Bronchial epithelial cell (primary cell): ENCODE data around the gene PRMT3. TPM values are rescaled to one million over a fixed set of nuclear protein-coding genes. Genes with fewer than 3 reads are reported as not detected.
"Not testable (repeated sequence)": the region's sequence is repeated elsewhere in the genome, so short reads cannot be mapped to it uniquely, and the experiment has no call there.

Experiments
- DNase-seq: peaks from one replicate; pipeline ENCODE4 v3.0.0-alpha.2; 2010; ENCODE audit warnings: low read depth
- FAIRE-seq: peaks from 2 replicates; lab custom pipeline; 2011; peaks lifted over from hg19 to GRCh38; lab: Jason Lieb, UNC
- H3K27me3 ChIP-seq: 2 replicates; pipeline ENCODE4 v1.5.1; 2011; ENCODE audit warnings: low read length; ENCODE audit not compliant: control insufficient read depth, insufficient read depth
- H3K36me3 ChIP-seq: 2 replicates; pipeline ENCODE4 v1.5.1; 2011; ENCODE audit warnings: low read length; ENCODE audit not compliant: control insufficient read depth, insufficient read depth
- H3K4me3 ChIP-seq: 2 replicates; pipeline ENCODE4 v1.5.1; 2011; ENCODE audit warnings: mild to moderate bottlenecking, low read depth, low read length, control low read depth
- CTCF ChIP-seq: IDR thresholded peaks from 2 replicates; pipeline ENCODE4 v1.5.1; 2011; ENCODE audit warnings: mild to moderate bottlenecking, moderate library complexity, low read length, control low read depth, inconsistent platforms; ENCODE audit not compliant: insufficient read depth, severe bottlenecking
- total RNA-seq: library from RNA; depleted of rRNA; stranded (reverse); fragments of >200 nt; gene quantifications from 2 replicates; pipeline ENCODE4 v1.2.1, GENCODE V29; 2014

PRMT3 gene
- total RNA-seq, 1 donor from 2014 or later: 26.9 TPM

GRCh38 chr11:20477418-20478090 lies 90.0 kb downstream of the PRMT3 start:
- DNase-seq (peak; percentile 69), FAIRE-seq (no peak)
- no peak for TF ChIP-seq CTCF
- Histone ChIP-seq H3K36me3 (no peaks in the 10 kb centered on the region), H3K27me3 (no peaks in the 10 kb centered on the region), H3K4me3 (no peak overlapping the region)

GRCh38 chr11:20479513-20479912 lies 92.0 kb downstream of the PRMT3 start:
- H3K27me3 ChIP-seq: no peaks in the 10 kb centered on the region
- TF ChIP-seq CTCF: no peak
- H3K36me3 ChIP-seq: no peaks in the 10 kb centered on the region
- no peak for DNase-seq
- FAIRE-seq: no peak
- H3K4me3 ChIP-seq: no peak overlapping the region

- DNase-seq (peak; percentile 95), FAIRE-seq (no peak)
- Histone ChIP-seq H3K4me3 (no peak overlapping the region), H3K36me3 (no peaks in the 10 kb centered on the region), H3K27me3 (no peaks in the 10 kb centered on the region)
- TF ChIP-seq CTCF: no peak
Observed at GRCh38 chr11:20483931-20484330, 96.4 kb downstream of the PRMT3 start.

GRCh38 chr11:20484416-20484815 lies 96.9 kb downstream of the PRMT3 start:
- H3K36me3 ChIP-seq, FAIRE-seq, H3K27me3 ChIP-seq, DNase-seq, H3K4me3 ChIP-seq: not testable (repeated sequence)

GRCh38 chr11:20488352-20488751 lies 100.8 kb downstream of the PRMT3 start:
- DNase-seq (no peak), FAIRE-seq (no peak)
- H3K4me3 ChIP-seq: no peak overlapping the region
- no peaks in the 10 kb centered on the region for H3K27me3 ChIP-seq
- no peaks in the 10 kb centered on the region for H3K36me3 ChIP-seq
- TF ChIP-seq CTCF: no peak

- DNase-seq (no peak), FAIRE-seq (no peak)
- TF ChIP-seq CTCF: no peak
Observed at GRCh38 chr11:20489948-20490347, 102.4 kb downstream of the PRMT3 start.

More at GRCh38 chr11:20489948-20490347, 102.4 kb downstream of the PRMT3 start:
- Histone ChIP-seq H3K36me3 (no peaks in the 10 kb centered on the region), H3K27me3 (no peaks in the 10 kb centered on the region), H3K4me3 (no peak overlapping the region)
